Measurements from ENCODE around the gene ZNF324B. TPM values are rescaled to one million over a fixed set of nuclear protein-coding genes. Genes with fewer than 3 reads are reported as not detected.

ZNF324B gene
- total and polyA plus RNA-seq, 2 donors (not counting 3 experiments of a cell fraction or from before 2014, with no cell fraction given): 3.4 to 6.9 TPM

DNA sequence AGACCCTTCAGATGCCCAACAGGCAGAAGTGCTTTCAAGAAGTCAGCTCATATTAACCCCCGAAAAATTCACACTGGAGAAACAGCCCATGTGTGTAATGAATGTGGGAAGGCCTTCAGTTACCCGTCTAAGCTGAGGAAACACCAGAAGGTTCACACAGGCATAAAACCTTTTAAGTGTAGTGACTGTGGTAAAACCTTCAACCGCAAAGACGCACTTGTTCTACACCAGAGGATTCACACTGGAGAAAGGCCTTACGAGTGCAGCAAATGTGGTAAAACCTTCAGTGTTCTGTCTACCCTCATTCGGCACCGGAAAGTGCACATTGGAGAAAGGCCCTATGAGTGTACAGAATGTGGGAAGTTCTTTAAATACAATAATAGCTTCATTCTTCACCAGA lies 34.4 kb upstream of the ZNF324B start:
- H3K4me1 ChIP-seq (ENCODE audit: control insufficient read depth, extremely low read depth, insufficient read depth, low read length): no peaks in the 10 kb centered on the region
- H4K20me1 ChIP-seq (replicated peaks; ENCODE audit: control insufficient read depth, extremely low read depth, insufficient read depth, low read length): no peaks in the 10 kb centered on the region
- no peak overlapping the region for H3K4me2 ChIP-seq (ENCODE audit: insufficient read depth, low read length)
- H3K9me1 ChIP-seq (replicated peaks; ENCODE audit: control insufficient read depth, extremely low read depth, insufficient read depth, low read length): no peaks in the 10 kb centered on the region
- H3K79me2 ChIP-seq (ENCODE audit: control insufficient read depth, insufficient read depth, low read length): no peaks in the 10 kb centered on the region
- H3K9ac ChIP-seq (replicated peaks; ENCODE audit: extremely low read depth, insufficient read depth, low read length): no peak overlapping the region
- peaks cover 12% of the 10 kb centered on the region for H3K9me3 ChIP-seq (replicated peaks; ENCODE audit: control insufficient read depth, insufficient read depth, low read length)
- ChIA-PET CTCF (interaction anchor here (1.0 kb wide), 1 partner anchor 9 kb away, joined by 4 read pairs; the partner anchor contains the start of gene ZNF584), POLR2A (no interaction called here)
- no peak for TF ChIP-seq FOS (IDR thresholded peaks at IDR 0.05; ENCODE audit: borderline replicate concordance, insufficient read depth, low read length)
- TF ChIP-seq POLR2A (IDR thresholded peaks at IDR 0.05; ENCODE audit: low read depth, low read length): no peak
- TF ChIP-seq, protein P1, sequence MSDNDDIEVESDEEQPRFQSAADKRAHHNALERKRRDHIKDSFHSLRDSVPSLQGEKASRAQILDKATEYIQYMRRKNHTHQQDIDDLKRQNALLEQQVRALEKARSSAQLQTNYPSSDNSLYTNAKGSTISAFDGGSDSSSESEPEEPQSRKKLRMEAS (IDR thresholded peaks at IDR 0.05; ENCODE audit: insufficient read depth, insufficient read length): no peak
- TF ChIP-seq GATA2 (IDR thresholded peaks at IDR 0.05; ENCODE audit: insufficient read depth, insufficient read length, low read depth, low read length): no peak
- TF ChIP-seq CTCF (IDR thresholded peaks at IDR 0.05; ENCODE audit: extremely low read depth in 1 of 2, insufficient read depth in 1 of 2, low read depth in 1 of 2, low read length in 2 of 2): no peak
- no peak for TF ChIP-seq MYC (IDR thresholded peaks at IDR 0.05; ENCODE audit: low read depth, low read length)
- TF ChIP-seq POLR2AphosphoS5 (IDR thresholded peaks at IDR 0.05; ENCODE audit: insufficient read depth, low read depth, low read length): no peak
- no peak for TF ChIP-seq JUN (IDR thresholded peaks at IDR 0.05; ENCODE audit: borderline replicate concordance, insufficient read depth, insufficient read length, low read depth)
- TF ChIP-seq EZH2 (IDR thresholded peaks at IDR 0.05; ENCODE audit: borderline replicate concordance, low read depth, low read length, severe bottlenecking): no peak
- H3K36me3 ChIP-seq (ENCODE audit: control insufficient read depth in 2 of 2, extremely low read depth in 1 of 2, insufficient read depth in 2 of 2, low read length in 2 of 2): peaks cover 15 to 18% of the 10 kb centered on the region in 2 experiments
- no TSS peak for BruUV-seq (replicated peaks)
- DNase-seq (ENCODE audit: low read depth, low spot score) (no peak), FAIRE-seq (no peak)
- dilution Hi-C loops (cut with MboI; ENCODE audit: extremely low pct_ligation_motif_present, low sequenced_read_pairs): no loop called here
- no peaks in the 10 kb centered on the region for H3K27me3 ChIP-seq (ENCODE audit: control insufficient read depth in 2 of 2, insufficient read depth in 2 of 2, low read length in 2 of 2)
- no peak overlapping the region for H3K4me3 ChIP-seq (replicated peaks in 1 of 3; ENCODE audit: insufficient read depth in 1 of 3, low read depth in 1 of 3, low read length in 3 of 3)
- H2AFZ ChIP-seq (ENCODE audit: low read depth, low read length): no peak overlapping the region
- intact Hi-C loops (cut with micrococcal nuclease): no loop called here
- H3K27ac ChIP-seq (ENCODE audit: insufficient read depth, low read depth, low read length): no peak overlapping the region
